SK-N-SH (cell line): Measurements from ENCODE around the gene HLA-DQB2.

Experiments
- CTCF ChIP-seq: fragments of 200-600 bp; sonication (generic); IDR thresholded peaks from 2 replicates; pipeline ENCODE4 v1.6.1; 2017; ENCODE audit warnings: antibody characterized with exemption, mild to moderate bottlenecking, moderate library complexity
- FOXJ3 ChIP-seq: sonication (generic); formaldehyde crosslinking; IDR thresholded peaks from 2 replicates; pipeline ENCODE4 v1.5.1; 2020; ENCODE audit warnings: mild to moderate bottlenecking, missing genetic modification reagents
- FOXM1 ChIP-seq: IDR thresholded peaks from 2 replicates; pipeline ENCODE4 v1.4.0; 2012; ENCODE audit warnings: low read depth, mild to moderate bottlenecking
- GABPA ChIP-seq: IDR thresholded peaks from 2 replicates; pipeline ENCODE4 v1.4.0; 2012; ENCODE audit warnings: low read depth, mild to moderate bottlenecking
- MXI1 ChIP-seq: IDR thresholded peaks from 2 replicates; pipeline ENCODE4 v1.6.1; 2012; ENCODE audit warnings: mild to moderate bottlenecking, low read depth, low read length, improper control_type of control experiment
- POLR2AphosphoS5 ChIP-seq: IDR thresholded peaks from 2 replicates; pipeline ENCODE4 v1.6.1; 2012; ENCODE audit warnings: low read depth, low read length
- RCOR1 ChIP-seq: fragments of 150-350 bp; IDR thresholded peaks from 2 replicates; pipeline ENCODE4 v1.6.1; 2017; ENCODE audit warnings: antibody characterized with exemption, low read length
- SIN3A ChIP-seq: IDR thresholded peaks from 2 replicates; pipeline ENCODE4 v1.6.1; 2012; ENCODE audit warnings: low read depth, mild to moderate bottlenecking, low read length, moderate library complexity, borderline replicate concordance
- TAF1 ChIP-seq: IDR thresholded peaks from 2 replicates; pipeline ENCODE4 v1.6.1; 2012; ENCODE audit warnings: low read depth, mild to moderate bottlenecking, low read length, moderate library complexity, borderline replicate concordance
- TEAD4 ChIP-seq: IDR thresholded peaks from 2 replicates; pipeline ENCODE4 v1.4.0; 2012; ENCODE audit warnings: mild to moderate bottlenecking, borderline replicate concordance; ENCODE audit not compliant: insufficient read depth
- YY1 ChIP-seq: IDR thresholded peaks from 2 replicates; pipeline ENCODE4 v1.4.0; 2012; ENCODE audit warnings: low read depth, mild to moderate bottlenecking
- TF ChIP-seq, protein P1 (sequence below): fragments of 150-350 bp; IDR thresholded peaks from 2 replicates; pipeline ENCODE4 v1.6.1; 2017; ENCODE audit warnings: antibody characterized with exemption, low read length, low read depth, borderline replicate concordance
- TF ChIP-seq, protein P2 (sequence below): IDR thresholded peaks from 2 replicates; pipeline ENCODE4; 2012
- TF ChIP-seq, protein P3 (sequence below): IDR thresholded peaks from 2 replicates; pipeline ENCODE4 v1.6.1; 2012; ENCODE audit warnings: mild to moderate bottlenecking, low read depth, low read length, moderate library complexity

DNA sequence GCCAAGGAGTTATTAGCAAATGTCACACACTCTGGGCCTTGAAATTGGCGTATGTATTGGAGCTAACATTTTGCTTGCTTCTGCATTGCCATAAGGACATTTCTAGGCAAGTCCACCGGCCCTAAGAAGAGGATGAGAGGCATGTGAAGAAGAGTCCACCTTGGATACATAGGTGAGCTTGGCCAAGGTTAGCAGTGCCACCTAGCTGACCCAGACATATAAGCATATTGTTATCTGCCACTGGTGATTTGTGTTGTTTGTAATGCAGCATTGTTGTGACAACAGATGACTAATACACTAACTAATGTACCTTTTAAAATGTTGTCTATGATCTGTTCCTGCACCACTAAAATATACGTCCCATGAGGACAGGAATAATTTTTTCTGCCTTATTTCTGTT is 46.9 kb downstream of the HLA-DQB2 start:
- TF ChIP-seq CTCF (no peak), GABPA (no peak), RCOR1 (no peak), POLR2AphosphoS5 (no peak), YY1 (no peak), SIN3A (no peak), MXI1 (no peak), FOXM1 (no peak), TAF1 (no peak), FOXJ3 (CRISPR knock-in tag) (no peak), TEAD4 (no peak)
- TF ChIP-seq, protein P1, sequence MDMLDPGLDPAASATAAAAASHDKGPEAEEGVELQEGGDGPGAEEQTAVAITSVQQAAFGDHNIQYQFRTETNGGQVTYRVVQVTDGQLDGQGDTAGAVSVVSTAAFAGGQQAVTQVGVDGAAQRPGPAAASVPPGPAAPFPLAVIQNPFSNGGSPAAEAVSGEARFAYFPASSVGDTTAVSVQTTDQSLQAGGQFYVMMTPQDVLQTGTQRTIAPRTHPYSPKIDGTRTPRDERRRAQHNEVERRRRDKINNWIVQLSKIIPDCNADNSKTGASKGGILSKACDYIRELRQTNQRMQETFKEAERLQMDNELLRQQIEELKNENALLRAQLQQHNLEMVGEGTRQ: no peak
- TF ChIP-seq, protein P2, sequence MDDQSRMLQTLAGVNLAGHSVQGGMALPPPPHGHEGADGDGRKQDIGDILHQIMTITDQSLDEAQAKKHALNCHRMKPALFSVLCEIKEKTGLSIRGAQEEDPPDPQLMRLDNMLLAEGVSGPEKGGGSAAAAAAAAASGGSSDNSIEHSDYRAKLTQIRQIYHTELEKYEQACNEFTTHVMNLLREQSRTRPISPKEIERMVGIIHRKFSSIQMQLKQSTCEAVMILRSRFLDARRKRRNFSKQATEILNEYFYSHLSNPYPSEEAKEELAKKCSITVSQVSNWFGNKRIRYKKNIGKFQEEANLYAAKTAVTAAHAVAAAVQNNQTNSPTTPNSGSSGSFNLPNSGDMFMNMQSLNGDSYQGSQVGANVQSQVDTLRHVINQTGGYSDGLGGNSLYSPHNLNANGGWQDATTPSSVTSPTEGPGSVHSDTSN: no peak
- TF ChIP-seq, protein P3, sequence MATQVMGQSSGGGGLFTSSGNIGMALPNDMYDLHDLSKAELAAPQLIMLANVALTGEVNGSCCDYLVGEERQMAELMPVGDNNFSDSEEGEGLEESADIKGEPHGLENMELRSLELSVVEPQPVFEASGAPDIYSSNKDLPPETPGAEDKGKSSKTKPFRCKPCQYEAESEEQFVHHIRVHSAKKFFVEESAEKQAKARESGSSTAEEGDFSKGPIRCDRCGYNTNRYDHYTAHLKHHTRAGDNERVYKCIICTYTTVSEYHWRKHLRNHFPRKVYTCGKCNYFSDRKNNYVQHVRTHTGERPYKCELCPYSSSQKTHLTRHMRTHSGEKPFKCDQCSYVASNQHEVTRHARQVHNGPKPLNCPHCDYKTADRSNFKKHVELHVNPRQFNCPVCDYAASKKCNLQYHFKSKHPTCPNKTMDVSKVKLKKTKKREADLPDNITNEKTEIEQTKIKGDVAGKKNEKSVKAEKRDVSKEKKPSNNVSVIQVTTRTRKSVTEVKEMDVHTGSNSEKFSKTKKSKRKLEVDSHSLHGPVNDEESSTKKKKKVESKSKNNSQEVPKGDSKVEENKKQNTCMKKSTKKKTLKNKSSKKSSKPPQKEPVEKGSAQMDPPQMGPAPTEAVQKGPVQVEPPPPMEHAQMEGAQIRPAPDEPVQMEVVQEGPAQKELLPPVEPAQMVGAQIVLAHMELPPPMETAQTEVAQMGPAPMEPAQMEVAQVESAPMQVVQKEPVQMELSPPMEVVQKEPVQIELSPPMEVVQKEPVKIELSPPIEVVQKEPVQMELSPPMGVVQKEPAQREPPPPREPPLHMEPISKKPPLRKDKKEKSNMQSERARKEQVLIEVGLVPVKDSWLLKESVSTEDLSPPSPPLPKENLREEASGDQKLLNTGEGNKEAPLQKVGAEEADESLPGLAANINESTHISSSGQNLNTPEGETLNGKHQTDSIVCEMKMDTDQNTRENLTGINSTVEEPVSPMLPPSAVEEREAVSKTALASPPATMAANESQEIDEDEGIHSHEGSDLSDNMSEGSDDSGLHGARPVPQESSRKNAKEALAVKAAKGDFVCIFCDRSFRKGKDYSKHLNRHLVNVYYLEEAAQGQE: no peak
